ENCODE data around the gene SHTN1. TPM values are rescaled to one million over a fixed set of nuclear protein-coding genes. Genes with fewer than 3 reads are reported as not detected.

Gene SHTN1
- total RNA-seq, 1 donor from 2014 or later: 38.6 TPM

DNA sequence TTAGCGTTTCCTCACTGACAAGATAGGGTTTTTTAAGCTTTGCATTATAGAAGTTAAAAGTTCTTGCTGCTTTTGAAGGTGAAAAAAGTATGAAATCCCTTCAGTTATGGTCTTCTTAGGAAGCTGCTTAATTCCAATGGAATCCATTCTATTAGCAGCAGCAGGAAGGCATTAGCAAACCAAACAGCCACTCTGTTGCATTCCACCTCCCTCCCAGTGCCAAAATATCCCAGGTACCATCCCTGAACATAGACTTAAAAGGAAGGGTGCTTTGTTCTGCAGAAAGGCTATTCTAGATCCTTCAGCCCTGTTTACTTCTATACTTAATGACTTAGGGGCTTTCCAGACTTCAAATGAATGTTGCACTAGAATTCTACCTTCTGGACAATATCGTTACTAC, 131.9 kb downstream of the SHTN1 start:
- H3K9me3 Mint-ChIP-seq: peaks cover 5% of the 10 kb centered on the region
- no peak for TF ChIP-seq CTCF (IDR thresholded peaks at IDR 0.05; ENCODE audit: unreplicated experiment)
- H3K36me3 Mint-ChIP-seq: no peaks in the 10 kb centered on the region
- H3K27me3 Mint-ChIP-seq (ENCODE audit: low read depth): peaks cover 14% of the 10 kb centered on the region
- H3K4me3 Mint-ChIP-seq: no peak overlapping the region
- H3K4me1 Mint-ChIP-seq: no peaks in the 10 kb centered on the region
- H3K27ac Mint-ChIP-seq: no peak overlapping the region
- DNase-seq (ENCODE audit: low spot score in 2 of 2, unreplicated experiment in 2 of 2): no peak

- peaks cover 5% of the 10 kb centered on the region for H3K9me3 Mint-ChIP-seq
- no peak overlapping the region for H3K4me3 Mint-ChIP-seq
- H3K27me3 Mint-ChIP-seq (ENCODE audit: low read depth): peaks cover 11% of the 10 kb centered on the region
- no peaks in the 10 kb centered on the region for H3K4me1 Mint-ChIP-seq
- DNase-seq (ENCODE audit: low spot score in 2 of 2, unreplicated experiment in 2 of 2): no peak
- TF ChIP-seq CTCF (IDR thresholded peaks at IDR 0.05; ENCODE audit: unreplicated experiment): no peak
- no peaks in the 10 kb centered on the region for H3K36me3 Mint-ChIP-seq
- no peak overlapping the region for H3K27ac Mint-ChIP-seq
Measured at GRCh38 chr10:116870949-116871348, 134.0 kb downstream of the SHTN1 start.

DNA sequence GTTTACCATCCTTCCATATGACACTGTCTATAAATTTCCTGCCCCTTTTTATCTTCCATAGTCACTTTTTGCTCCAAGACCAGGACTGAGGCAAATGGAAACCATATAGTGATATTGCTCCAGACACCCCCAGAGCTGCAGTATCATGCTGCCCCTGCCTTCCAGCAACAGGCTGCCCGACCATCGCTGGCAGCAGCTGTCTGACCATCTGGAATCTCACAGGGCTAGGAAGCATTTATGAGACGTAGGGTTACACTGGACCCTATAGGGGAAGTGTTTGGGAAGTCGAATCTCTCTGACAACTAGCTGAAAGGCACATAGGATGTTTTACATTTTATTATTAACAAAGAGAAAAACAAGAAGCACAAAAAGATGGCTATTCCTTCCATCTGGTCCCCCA, 136.3 kb downstream of the SHTN1 start:
- Mint-ChIP-seq H3K36me3 (no peaks in the 10 kb centered on the region), H3K27ac (no peak overlapping the region), H3K9me3 (peaks cover 5% of the 10 kb centered on the region), H3K27me3 (ENCODE audit: low read depth) (peaks cover 3% of the 10 kb centered on the region), H3K4me3 (no peak overlapping the region), H3K4me1 (no peaks in the 10 kb centered on the region)
- DNase-seq (ENCODE audit: low spot score in 2 of 2, unreplicated experiment in 2 of 2): no peak
- TF ChIP-seq CTCF (IDR thresholded peaks at IDR 0.05; ENCODE audit: unreplicated experiment): no peak

- H3K36me3 Mint-ChIP-seq: no peaks in the 10 kb centered on the region
- no peak overlapping the region for H3K27ac Mint-ChIP-seq
- DNase-seq (ENCODE audit: low spot score in 2 of 2, unreplicated experiment in 2 of 2): no peak
Measured at GRCh38 chr10:116868198-116868676, 136.8 kb downstream of the SHTN1 start.

GRCh38 chr10:116866987-116867595, 137.9 kb downstream of the SHTN1 start:
- Mint-ChIP-seq H3K27ac (no peak overlapping the region), H3K4me3 (no peak overlapping the region), H3K4me1 (no peaks in the 10 kb centered on the region)

More at GRCh38 chr10:116868198-116868676, 136.8 kb downstream of the SHTN1 start:
- no peaks in the 10 kb centered on the region for H3K4me1 Mint-ChIP-seq
- H3K27me3 Mint-ChIP-seq (ENCODE audit: low read depth): peaks cover 3% of the 10 kb centered on the region
- no peak overlapping the region for H3K4me3 Mint-ChIP-seq
- TF ChIP-seq CTCF (IDR thresholded peaks at IDR 0.05; ENCODE audit: unreplicated experiment): no peak
- peaks cover 5% of the 10 kb centered on the region for H3K9me3 Mint-ChIP-seq

More at GRCh38 chr10:116866987-116867595, 137.9 kb downstream of the SHTN1 start:
- DNase-seq (ENCODE audit: low spot score in 2 of 2, unreplicated experiment in 2 of 2): no peak
- Mint-ChIP-seq H3K36me3 (no peaks in the 10 kb centered on the region), H3K9me3 (no peaks in the 10 kb centered on the region), H3K27me3 (ENCODE audit: low read depth) (no peaks in the 10 kb centered on the region)
- TF ChIP-seq CTCF (IDR thresholded peaks at IDR 0.05; ENCODE audit: unreplicated experiment): no peak
